CD1c-positive myeloid dendritic cell (primary cell): ENCODE data around the gene GON7.
"Not testable (repeated sequence)": the region's sequence is repeated elsewhere in the genome, so short reads cannot be mapped to it uniquely, and the experiment has no call there.

ENCODE experiments used
- DNase-seq: peaks from one replicate; pipeline ENCODE4 v3.0.0-alpha.2; 2016; ENCODE audit errors: extremely low spot score

The GON7 gene

DNA sequence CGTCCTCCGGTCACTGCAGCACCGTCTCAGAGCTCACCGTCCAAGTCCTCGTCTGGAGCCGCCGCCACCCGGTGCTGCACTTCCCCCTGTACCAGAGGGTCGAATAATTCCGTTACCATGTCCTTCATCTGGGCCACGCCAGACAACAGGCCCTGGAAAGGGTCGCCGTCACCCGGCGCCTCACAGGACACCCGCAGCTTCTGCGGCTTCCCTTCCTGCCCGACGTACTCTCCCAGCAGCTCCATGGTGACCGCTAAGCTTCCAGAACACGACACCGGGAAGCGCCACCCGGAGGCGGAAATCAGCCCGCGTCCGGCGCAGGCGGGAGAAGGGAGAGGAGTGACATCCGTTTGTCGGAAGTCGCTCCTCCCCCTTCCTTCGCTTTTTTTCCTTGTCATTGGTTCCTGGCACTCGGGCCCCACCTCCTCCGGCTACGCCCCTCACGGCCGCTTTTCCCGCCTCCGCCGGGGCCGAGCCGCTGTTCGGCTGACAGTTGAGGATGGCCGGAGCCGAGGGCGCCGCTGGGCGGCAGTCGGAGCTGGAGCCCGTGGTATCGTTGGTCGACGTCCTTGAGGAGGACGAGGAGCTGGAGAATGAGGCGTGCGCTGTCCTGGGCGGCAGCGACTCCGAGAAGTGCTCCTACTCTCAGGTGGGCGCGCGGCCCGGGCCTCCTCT is at the start of gene GON7, which contains the start of gene UBR7:
TSS of gene GON7 (minus strand) at position 273 of the 675 bp plus-strand sequence. CDS start at position 245, 28 bp downstream.
TSS of gene UBR7 (plus strand) at position 464 of the 675 bp plus-strand sequence. CDS start at position 500, 36 bp downstream.
- peak; percentile 98 for DNase-seq

DNA sequence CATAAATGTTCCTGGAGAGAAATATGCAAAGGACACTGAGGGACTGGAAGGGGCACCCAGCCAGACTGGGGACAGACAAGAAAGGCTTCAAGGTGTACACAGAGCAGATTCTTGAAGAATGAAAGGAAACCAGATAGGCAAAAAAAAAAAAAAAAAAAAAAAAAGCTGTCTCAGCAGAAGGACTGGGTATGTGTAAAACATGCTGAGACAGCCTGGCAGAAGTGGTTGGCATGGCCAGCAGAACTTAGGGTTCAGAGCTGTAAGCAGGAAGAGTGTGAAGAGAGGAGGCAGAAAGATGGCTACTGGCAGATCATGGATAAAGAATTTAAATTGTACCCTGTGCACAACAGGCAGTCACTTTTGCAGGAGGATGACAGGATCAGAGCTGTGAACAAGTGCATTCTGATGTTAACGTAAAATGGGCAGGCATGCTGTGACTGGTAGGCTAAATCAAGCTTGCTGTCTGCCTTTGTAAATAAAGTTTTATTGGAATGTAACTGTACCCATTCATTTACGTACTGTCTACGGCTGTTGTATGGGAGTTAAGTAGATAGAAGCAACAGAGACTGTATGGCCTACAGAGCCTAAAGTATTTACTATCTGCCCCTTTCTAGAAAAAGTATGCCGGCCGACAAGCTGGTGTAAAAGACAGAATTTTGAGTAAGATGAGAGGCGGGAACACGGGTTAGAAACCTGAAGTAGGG is 42.4 kb upstream of the GON7 start:
- DNase-seq, result no peak

DNA sequence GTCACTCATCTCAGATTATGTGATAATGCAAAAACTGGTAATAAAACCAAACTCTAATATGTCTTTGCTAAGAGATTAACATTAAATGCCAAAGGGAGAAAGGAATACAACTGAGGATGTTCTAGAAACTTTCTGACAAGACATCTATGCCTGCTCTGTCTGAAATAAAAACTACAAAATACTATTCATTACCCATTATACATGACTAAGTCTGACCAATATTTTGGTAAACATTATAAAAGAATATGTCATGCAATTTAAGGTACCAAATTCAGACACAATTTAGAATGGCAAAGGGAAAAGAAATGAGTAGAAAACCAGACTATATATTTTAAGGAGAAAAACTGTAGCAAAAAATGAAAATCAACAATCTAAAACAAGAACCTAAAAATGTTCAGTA is 39.7 kb upstream of the GON7 start:
- no peak for DNase-seq

- DNase-seq, result no peak
These were observed 39.0 kb upstream of the GON7 start for GRCh38 chr14:93245764-93246420.

DNA sequence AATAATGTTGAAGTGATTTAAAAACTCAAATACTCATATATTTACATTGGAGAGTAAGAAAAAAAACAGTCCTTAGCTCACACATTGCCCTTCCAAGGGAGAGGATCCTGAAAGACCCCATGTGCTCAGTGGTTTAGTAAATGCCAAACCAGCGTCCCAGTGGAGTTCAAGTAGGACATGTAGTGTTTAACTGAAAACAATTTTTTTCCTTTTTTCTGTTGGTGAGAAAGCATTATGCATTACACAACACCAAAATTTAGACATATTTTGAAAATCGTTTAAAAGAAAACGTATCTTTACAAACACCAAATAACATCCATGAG is 33.8 kb upstream of the GON7 start:
- no peak for DNase-seq

GRCh38 chr14:93239869-93240677 is 33.2 kb upstream of the GON7 start:
- DNase-seq, result no peak

GRCh38 chr14:93234798-93235197 is 27.9 kb upstream of the GON7 start:
- DNase-seq, result no peak

GRCh38 chr14:93233078-93233477 is 26.2 kb upstream of the GON7 start:
- DNase-seq, result not testable (repeated sequence)

- no peak for DNase-seq
These were observed 25.3 kb upstream of the GON7 start for GRCh38 chr14:93232159-93232558.

GRCh38 chr14:93231129-93231979 is 24.5 kb upstream of the GON7 start:
- no peak for DNase-seq

DNA sequence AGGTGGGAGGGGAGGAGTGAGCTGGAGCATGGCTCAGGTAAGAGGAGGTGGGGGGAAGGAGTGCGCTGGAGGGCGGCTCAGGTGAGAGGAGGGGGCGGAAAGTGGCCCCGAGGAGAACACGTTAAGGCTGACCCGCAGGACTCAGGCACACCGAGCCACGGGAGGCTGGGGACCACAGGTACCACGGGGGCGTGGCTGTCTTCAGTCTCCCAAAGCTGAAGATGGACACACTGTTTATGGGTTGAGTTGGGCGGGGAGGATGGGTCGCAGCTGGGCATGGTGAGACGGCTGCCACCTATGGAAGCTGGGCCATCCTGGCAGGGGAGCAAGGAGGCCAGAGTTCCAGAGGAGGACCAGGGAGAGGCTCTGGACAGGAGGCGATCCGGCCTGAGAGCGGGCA is 23.7 kb upstream of the GON7 start:
- DNase-seq, result no peak

GRCh38 chr14:93228550-93228949 is 21.7 kb upstream of the GON7 start:
- DNase-seq, result no peak

DNA sequence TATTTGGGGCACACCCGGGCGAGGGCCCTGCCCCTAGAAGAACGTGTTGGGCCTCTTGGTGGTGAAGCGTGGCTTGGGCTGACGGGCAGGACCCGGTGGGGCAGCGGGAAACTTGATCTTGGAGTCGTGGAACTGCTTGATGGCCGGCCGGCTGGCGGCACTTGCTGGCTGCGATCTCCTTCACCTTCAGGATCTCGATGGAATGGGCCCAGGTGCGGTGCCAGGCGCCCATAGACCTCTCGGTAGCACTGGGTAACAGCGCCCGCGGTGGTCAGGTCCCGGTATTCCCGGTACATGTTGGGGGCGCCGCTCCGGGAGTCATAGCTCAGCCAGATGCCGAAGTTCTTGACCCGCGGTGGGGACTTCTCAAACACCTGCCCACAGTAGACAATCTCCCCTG is 16.7 kb upstream of the GON7 start:
- no peak for DNase-seq

- no peak for DNase-seq
These were observed 13.6 kb upstream of the GON7 start for GRCh38 chr14:93220509-93220908.

DNA sequence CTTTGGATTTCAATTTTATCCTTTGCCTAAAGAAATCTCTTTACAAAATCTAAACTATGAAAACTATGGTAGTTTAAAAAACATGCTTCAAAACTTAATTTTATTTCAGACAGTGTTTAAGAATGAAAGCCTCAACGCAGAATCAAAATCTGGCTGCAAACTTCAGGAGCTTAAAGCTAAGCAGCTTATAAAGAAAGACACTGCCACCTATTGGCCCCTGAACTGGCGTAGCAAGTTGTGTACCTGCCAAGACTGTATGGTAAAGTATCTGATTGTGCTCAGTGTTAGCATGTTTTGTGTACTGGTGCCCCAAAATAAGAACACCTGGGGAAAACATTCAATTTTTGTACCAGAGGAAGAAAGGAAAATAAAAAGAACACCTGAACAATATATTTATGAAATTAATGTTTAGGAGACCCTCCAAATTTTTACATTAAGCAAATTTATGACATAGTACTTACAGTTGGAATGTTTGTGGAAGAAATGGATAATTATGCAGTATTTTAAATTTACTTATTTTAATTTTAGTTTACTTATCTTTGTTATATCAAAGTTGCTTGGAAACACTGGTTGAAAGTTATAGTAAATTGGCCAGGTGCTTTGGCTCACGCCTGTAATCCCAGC is 12.3 kb upstream of the GON7 start:
- peak; percentile 56 for DNase-seq

- no peak for DNase-seq
These were observed 7.7 kb upstream of the GON7 start for GRCh38 chr14:93214598-93214997.

GRCh38 chr14:93212432-93212831 is 5.6 kb upstream of the GON7 start:
- DNase-seq, result no peak

DNA sequence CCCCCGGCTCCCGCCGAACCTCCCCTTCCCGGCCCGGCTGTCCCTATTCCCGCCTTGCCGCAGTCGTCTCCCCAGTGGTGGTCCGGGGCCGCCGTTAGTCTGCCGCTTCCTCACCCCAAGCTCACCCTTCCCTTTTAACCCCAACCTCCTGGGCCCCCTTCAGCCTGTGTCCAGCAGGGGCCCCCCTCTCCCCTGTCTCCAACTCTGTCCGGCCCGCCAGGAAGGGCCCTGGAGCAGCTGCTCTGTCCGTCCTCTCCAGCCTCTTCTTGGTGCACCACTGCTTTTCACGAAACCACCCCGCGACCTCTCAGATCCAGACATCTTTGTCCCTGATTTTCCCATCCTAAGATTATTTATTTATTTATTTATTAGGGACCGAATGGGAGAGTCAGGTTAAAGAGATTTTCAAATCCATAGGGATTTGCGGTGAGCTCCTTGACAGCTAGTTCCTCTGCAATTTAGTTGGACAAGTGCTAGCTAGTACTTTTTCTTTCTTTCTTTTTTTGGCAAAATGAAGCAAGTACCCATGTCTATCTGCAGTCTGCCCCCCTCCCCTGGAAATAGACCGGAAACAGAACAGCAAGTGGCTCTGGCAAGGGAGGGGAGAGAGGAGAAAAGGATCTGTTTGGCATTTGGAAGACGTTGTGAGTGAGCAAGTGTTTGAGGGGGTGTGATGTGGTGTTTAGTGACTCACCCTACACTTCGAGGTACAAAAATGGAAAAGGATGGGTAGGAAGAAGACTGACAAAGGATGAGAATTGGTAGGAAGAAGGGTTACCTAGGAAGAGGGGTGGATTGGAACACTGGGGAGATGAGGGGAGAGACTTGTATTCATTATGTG is 823 bp upstream of the GON7 start:
- DNase-seq, result peak; percentile 40

DNA sequence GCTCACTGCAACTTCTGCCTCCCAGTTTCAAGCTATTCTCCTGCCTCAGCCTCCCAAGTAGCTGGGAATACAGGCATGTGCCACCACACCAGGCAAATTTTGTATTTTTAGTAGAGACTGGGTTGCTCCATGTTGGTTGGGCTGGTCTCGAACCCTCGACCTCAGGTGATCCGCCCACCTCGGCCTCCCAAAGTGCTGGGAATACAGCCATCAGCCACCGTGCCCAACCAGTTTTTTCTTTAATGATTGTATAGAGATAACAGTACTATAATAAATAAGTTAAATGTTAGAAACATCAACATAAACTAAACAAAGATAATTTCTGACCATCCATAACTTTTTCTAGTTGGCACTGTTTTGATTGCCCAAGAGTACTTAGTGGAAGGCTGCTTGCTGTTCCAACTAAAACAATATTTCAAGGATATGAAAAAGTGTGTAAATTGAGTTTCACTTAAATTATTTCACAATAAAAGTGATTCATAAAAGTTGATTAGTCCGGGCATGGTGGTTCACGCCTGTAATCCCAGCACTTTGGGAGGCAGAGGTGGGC is 5.6 kb downstream of the GON7 start:
- no peak for DNase-seq

- DNase-seq, result no peak
These were observed 6.3 kb downstream of the GON7 start for GRCh38 chr14:93200553-93200952.
